Right atrium auricular region (tissue), 2 donors: ENCODE results near the gene MYO9B. TPM values are rescaled to one million over a fixed set of nuclear protein-coding genes. Genes with fewer than 3 reads are reported as not detected.

Experiments used
- DNase-seq: peaks from one replicate; pipeline ENCODE4 v3.0.0-alpha.2; 2019; ENCODE audit warnings: low spot score
- H3K27ac ChIP-seq, 2 donors: fragments of 200-600 bp; sonication (generic); 1 replicate in 1 of 2; 2 replicates in 1 of 2; pipeline ENCODE4 v1.5.1; 2016 to 2019
- H3K27me3 ChIP-seq, 2 donors: fragments of 200-600 bp; sonication (generic); one replicate each; pipeline versions ENCODE4 v1.5.1 to v1.6.0; 2017 to 2019
- H3K36me3 ChIP-seq: fragments of 200-600 bp; sonication (generic); one replicate; pipeline ENCODE4 v1.5.1; 2016
- H3K4me1 ChIP-seq, 2 donors: fragments of 200-600 bp; sonication (generic); one replicate each; pipeline versions ENCODE4 v1.5.1 to v1.6.0; 2017 to 2019
- H3K4me3 ChIP-seq, 2 donors: fragments of 200-600 bp; sonication (generic); 1 replicate in 1 of 2; 2 replicates in 1 of 2; pipeline ENCODE4 v1.5.1; 2017 to 2019; ENCODE audit warnings: mild to moderate bottlenecking in 1 of 2, moderate library complexity in 1 of 2
- H3K9me3 ChIP-seq, 2 donors: fragments of 200-600 bp; sonication (generic); one replicate each; pipeline ENCODE4 v1.5.1; 2019
- total RNA-seq, 2 donors: library from RNA; depleted of rRNA; stranded (reverse); fragments of >200 nt; gene quantifications; one replicate each; pipeline ENCODE4 v1.1.0, GENCODE V29; 2016
- TF ChIP-seq, protein P1 (sequence below), 2 donors: fragments of 200-600 bp; sonication (generic); IDR thresholded peaks; one replicate each; pipeline ENCODE4 v1.5.1; 2019; ENCODE audit warnings: antibody characterized with exemption in 2 of 2

MYO9B gene
- total RNA-seq, 2 donors from 2014 or later: 25.4 to 40.8 TPM

DNA sequence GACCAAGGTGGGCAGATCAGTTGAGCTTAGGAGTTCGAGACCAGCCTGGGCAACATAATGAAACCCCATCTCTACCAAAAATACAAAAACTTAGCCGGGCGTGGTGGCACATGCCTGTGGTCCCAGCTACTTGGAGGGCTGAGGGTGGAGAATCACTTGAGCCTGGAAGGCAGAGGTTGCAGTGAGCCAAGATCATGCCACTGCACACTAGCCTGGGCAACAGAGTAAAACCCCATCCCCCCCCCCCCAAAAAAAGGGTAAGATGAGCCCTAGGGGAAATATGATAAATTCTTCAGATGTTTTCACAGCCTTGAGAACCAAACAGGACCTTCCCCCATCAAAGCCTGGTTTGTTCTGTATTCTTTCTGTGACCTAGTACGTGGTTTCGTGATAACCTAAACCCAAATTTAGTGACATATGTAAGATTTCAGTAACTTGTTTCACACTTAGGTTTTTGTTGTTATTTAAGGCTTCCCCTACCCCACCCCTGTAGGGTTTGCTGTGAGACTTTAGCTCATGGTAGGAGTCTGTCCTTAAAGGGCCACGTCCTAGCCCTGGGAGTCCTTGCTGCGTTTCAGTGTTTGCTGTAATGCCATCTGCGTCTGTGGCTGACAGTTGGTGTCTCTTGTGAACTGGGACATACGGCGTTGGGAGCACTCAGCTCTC, 49.6 kb downstream of the MYO9B start:
- H3K27me3 ChIP-seq: no peaks in the 10 kb centered on the region
- H3K36me3 ChIP-seq: no peaks in the 10 kb centered on the region
- peak overlapping the region; percentile 64 to 69 for H3K27ac ChIP-seq
- peaks cover 0 to 22% of the 10 kb centered on the region in 2 donors for H3K4me1 ChIP-seq
- no peaks in the 10 kb centered on the region for H3K9me3 ChIP-seq
- no peak overlapping the region for H3K4me3 ChIP-seq
- TF ChIP-seq, protein P1, sequence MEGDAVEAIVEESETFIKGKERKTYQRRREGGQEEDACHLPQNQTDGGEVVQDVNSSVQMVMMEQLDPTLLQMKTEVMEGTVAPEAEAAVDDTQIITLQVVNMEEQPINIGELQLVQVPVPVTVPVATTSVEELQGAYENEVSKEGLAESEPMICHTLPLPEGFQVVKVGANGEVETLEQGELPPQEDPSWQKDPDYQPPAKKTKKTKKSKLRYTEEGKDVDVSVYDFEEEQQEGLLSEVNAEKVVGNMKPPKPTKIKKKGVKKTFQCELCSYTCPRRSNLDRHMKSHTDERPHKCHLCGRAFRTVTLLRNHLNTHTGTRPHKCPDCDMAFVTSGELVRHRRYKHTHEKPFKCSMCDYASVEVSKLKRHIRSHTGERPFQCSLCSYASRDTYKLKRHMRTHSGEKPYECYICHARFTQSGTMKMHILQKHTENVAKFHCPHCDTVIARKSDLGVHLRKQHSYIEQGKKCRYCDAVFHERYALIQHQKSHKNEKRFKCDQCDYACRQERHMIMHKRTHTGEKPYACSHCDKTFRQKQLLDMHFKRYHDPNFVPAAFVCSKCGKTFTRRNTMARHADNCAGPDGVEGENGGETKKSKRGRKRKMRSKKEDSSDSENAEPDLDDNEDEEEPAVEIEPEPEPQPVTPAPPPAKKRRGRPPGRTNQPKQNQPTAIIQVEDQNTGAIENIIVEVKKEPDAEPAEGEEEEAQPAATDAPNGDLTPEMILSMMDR (IDR thresholded peaks at IDR 0.05): no peak
- no peak for DNase-seq

DNA sequence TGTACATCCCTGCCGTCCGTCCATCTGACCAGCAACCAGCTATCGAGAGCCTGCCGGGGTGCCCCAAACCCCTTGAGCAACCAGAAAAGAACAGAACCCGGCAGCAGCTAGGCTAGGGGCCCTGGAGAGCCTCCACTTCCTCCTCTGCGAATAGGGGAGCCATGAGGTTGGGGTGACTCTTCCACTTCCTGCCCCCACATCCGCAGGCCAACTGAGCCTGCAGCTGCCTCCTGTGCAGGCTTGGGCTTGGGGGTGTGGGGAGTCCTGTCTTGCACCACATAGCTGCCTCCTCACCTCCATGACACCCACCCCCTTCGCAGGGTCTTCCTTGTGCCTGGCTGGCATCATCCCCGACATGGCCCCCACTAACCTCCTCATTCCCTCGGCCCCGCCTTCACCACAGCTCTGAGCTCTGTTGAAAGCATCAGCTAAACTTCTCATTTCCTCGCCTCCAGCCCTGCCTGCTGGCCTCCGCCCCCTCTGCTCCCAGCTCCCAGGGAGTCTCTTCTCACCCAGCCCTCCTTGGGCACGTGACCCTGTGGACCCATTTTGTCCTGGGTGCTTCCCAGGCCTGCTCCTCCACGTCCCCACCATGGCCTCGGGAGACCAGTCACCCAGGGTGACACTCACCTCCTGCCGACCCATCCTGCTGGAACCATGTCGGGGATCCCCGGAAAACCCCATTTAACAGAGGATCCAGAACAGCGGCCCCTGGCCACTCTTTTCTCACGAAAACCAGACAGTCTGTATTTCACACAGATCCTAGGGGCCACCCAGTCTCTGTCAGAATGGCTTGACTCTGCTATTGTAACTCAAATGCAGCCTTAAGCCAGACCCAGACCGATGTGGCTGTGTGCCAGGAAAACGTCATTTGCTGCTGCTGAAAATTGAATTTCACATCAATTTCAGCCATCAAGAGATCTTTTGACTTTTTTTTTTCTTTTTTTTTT, 50.4 kb downstream of the MYO9B start:
- H3K36me3 ChIP-seq: no peaks in the 10 kb centered on the region
- peaks cover 0 to 22% of the 10 kb centered on the region in 2 donors for H3K4me1 ChIP-seq
- no peak overlapping the region for H3K4me3 ChIP-seq
- H3K27me3 ChIP-seq: no peaks in the 10 kb centered on the region
- H3K9me3 ChIP-seq: no peaks in the 10 kb centered on the region
- peak overlapping the region; percentile 64 to 69 for H3K27ac ChIP-seq
- DNase-seq: peak; percentile 79
- TF ChIP-seq, protein P1 (IDR thresholded peaks at IDR 0.05): no peak

DNA sequence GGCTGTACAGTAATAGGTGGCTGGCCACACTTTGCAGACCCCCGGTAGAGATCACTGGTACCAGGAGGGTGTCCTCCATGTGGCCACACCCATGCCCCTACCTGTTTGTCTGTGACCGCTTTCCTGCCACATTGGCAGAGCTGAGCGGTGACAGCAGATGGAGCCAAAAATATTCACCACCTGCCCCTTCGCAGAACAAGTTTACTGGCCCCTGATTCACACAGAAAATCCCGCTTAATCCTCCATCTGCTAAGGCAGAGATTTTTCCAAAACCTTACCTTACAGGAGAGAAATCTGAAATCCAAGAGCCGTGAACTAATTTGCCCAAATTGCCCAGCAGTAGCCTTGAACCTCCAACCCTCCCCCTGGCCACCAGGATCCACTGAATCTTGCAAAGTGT, 52.1 kb downstream of the MYO9B start:
- no peak for DNase-seq
- H3K4me3 ChIP-seq: no peak overlapping the region
- H3K27me3 ChIP-seq: no peaks in the 10 kb centered on the region
- no peak overlapping the region for H3K27ac ChIP-seq
- no peaks in the 10 kb centered on the region for H3K9me3 ChIP-seq
- H3K36me3 ChIP-seq: no peaks in the 10 kb centered on the region
- H3K4me1 ChIP-seq: peaks cover 0 to 22% of the 10 kb centered on the region in 2 donors
- TF ChIP-seq, protein P1 (IDR thresholded peaks at IDR 0.05): no peak

DNA sequence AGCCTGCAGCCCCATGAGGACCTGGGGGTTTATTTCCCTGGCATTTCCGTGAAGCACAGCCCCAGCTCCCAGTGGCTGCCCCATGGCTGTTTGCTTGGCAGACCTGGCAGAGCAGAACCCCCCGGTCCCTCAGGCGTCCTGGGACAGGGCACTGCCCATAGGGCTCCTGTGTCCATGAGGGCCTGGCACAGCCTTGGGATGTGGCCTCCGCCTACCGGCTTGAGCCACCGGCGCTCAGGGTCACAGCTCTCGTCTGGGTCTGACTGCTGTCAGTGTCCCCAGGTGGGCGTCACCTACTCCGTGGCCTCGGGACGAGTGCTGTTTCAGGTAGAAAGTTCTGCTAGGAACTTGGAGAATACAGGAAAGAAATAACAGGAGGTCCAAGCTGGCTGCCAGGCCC, 52.8 kb downstream of the MYO9B start:
- no peaks in the 10 kb centered on the region for H3K36me3 ChIP-seq
- TF ChIP-seq, protein P1 (IDR thresholded peaks at IDR 0.05): no peak
- H3K27ac ChIP-seq: no peak overlapping the region
- no peak overlapping the region for H3K4me3 ChIP-seq
- H3K9me3 ChIP-seq: no peaks in the 10 kb centered on the region
- H3K27me3 ChIP-seq: no peaks in the 10 kb centered on the region
- H3K4me1 ChIP-seq: peaks cover 0 to 22% of the 10 kb centered on the region in 2 donors
- DNase-seq: no peak

DNA sequence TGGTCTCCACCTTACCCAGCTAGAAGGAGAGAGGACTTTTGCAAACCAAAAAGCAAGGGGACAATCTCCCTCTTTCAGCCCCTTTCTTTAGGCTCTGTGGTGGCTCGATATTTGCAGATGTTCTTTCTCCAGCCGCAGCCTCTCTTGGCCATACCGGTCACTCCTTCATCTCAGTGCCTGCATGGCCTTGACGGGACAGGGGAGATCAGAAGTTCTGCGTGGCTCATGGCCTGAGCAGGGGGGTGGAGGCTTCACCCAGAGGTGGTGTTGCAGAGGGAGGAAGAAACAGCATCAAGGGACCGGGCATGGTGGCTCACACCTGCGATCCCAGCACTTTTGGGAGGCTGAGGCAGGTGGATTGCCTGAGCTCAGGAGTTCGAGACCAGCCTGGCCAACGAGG, 53.2 kb downstream of the MYO9B start:
- Histone ChIP-seq H3K27ac (no peak overlapping the region), H3K27me3 (no peaks in the 10 kb centered on the region), H3K9me3 (no peaks in the 10 kb centered on the region), H3K4me1 (peaks cover 0 to 22% of the 10 kb centered on the region in 2 donors), H3K4me3 (no peak overlapping the region), H3K36me3 (no peaks in the 10 kb centered on the region)
- TF ChIP-seq, protein P1 (IDR thresholded peaks at IDR 0.05): no peak
- no peak for DNase-seq
